NCI-H146 (cell line): ENCODE results near the gene IFIT1.
"Not testable (repeated sequence)": the region's sequence is repeated elsewhere in the genome, so short reads cannot be mapped to it uniquely, and the experiment has no call there.

Source experiments
- DNase-seq: peaks from one replicate; lab custom pipeline; 2025; lab: John Stamatoyannopoulos, UW

Gene IFIT1

DNA sequence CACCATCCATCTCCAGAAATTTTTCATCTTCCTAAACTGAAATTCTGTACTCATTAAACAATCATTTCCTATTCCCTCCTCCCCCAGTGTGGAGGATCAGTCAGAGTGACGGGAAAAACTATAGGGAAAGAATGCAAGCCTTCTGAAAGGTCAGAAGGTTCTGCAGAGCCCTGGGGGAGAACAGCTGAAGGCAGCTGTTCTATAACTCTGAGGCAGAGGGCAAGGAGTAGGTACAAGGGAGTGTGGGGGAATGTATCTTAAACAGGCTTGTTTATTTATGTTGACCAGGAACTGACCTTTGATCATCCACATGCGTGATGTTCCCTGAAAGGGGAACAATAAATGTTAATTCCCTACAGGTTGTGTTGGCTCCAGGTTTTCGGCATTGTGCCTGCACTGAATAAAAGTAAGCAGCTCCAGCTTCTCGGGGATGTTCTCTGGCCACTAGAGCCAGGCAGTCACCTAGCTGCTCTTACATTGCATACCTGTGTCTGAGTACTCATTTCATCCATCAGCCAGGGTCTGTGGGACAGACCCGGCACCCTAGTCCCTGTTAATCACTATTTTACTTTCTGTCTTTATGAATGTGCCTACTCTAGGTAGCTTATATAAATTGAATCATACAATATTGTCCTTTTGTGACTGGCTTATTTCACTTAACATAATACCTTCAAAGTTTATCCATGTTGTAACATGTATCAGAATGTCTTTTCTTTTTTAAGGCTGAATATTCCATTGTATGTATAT lies 5.8 kb downstream of the IFIT1 start:
- DNase-seq: no peak

DNA sequence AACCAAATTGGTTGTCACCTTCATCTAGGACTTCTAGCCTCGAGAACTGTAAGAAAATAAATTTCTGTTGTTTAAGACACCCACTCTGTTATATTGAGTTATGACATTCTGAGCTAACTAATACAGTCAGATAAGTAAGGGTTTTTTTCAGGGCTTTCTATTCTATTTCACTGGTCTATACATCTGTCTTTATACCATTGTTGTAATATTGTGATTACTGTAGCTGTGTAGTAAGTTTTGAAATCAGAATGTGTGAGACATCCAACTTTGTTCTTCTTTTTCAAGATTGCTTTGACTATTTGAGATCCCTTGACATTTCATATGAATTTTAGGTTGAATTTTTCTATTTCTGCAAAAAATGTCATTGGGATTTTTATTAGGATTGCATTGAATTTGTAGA lies 7.5 kb downstream of the IFIT1 start:
- no peak for DNase-seq

DNA sequence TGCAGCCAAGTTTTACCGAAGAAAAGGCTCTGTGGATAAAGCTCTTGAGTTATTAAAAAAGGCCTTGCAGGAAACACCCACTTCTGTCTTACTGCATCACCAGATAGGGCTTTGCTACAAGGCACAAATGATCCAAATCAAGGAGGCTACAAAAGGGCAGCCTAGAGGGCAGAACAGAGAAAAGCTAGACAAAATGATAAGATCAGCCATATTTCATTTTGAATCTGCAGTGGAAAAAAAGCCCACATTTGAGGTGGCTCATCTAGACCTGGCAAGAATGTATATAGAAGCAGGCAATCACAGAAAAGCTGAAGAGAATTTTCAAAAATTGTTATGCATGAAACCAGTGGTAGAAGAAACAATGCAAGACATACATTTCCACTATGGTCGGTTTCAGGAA lies 10.6 kb downstream of the IFIT1 start:
- no peak for DNase-seq

DNA sequence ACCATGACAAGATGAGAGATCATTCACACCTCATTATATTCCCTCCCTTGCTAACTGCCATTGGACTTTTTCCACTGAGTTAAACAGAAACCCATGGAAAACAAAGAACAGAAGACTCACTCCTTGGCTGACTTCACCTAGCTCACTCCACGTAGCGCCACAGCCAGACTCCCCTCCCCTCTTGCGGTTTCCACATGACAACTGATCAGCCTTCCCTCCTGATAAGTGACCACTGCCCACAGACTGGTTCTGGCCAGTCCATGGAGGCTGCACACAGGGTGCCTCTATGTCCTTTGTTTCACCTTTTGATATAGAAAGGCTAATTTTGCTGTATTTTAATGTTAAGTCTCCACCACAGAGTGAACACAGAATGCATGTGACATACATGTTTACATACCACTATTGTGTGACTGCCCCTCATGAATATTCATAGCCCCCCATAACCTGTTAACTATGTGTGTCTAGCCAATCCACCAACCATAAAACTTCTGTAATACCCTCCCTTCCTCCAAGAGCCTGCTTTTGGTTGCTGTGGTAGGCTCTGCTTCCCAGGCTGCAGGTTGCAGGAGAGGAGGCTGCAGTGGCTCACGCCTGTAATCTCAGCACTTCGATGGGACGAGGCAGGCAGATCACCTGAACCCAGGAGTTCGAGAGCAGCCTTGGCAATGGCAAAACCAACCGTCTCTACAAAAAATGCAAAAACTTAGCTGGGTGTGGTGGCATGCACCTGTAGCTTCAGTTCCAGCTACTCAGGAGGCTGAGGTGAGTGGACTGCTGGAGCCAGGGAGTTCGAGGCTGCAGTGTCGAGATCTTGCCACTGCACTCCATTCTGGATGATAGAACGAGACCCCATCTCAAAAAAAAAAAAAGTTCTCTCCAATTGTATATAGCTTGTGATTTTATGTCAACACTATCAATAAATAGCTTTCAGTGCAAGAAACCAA lies 12.0 kb downstream of the IFIT1 start:
- no peak for DNase-seq

DNA sequence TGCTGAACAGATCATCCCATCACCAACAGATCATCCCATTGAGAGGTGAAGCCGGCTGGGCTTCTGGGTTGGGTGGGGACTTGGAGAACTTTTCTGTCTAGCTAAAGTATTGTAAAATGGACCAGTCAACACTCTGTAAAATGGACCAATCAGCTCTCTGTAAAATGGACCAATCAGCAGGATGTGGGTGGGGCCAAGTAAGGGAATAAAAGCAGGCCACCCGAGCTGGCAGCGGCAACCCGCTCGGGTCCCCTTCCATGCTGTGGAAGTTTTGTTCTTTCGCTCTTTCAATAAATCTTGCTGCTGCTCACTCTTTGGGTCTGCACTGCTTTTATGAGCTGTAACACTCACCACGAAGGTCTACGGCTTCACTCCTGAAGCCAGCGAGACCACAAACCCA lies 13.8 kb downstream of the IFIT1 start:
- not testable (repeated sequence) for DNase-seq

DNA sequence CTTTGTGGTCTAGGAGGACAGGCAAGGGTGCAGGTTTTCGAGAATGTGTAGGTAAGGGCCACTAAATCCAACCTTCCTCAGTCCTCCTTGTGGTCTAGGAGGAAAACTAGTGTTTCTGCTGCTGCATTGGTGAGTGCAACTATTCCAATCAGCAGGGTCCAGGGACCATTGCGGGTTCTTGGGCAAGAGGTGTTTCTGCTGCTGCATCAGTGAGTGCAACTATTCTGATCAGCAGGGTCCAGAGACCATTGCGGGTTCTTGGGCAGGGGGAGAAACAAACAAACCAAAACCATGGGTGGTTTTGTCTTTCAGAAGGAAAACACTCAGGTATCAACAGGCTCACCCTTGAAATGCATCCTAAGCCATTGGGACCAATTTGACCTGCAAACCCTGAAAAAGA lies 15.4 kb downstream of the IFIT1 start:
- DNase-seq: not testable (repeated sequence)

DNA sequence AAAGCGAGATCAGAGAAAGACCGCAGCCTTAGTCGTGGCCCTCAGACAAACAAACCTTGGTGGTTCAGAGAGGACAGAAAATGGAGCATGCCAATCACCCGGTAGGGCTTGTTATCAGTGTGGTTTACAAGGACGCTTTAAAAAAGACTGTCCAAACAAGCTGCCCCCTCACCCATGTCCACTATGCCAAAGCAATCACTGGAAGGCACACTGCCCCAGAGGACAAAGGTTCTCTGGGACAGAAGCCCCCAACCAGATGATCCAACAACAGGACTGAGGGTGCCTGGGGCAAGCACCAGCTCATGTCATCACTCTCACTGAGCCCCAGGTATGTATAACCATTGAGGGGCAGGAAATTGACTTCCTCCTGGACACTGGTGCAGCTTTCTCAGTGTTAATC lies 16.9 kb downstream of the IFIT1 start:
- not testable (repeated sequence) for DNase-seq

DNA sequence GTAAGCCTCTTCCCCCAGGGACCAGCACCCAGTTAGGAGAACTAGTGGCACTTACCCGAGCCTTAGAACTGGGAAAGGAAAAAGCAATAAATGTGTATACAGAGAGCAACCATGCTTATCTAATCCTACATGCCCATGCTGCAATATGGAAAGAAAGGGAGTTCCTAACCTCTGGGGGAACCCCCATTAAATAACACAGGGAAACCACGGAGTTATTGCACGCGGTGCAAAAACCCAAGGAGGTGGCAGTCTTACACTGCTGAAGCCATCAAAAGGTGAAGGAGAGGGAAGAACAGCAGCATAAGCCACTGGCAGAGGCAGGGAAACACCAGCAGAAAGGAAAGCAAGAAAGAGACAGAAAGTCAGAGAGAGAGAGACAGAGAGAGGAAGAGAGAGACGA lies 18.1 kb downstream of the IFIT1 start:
- not testable (repeated sequence) for DNase-seq

DNA sequence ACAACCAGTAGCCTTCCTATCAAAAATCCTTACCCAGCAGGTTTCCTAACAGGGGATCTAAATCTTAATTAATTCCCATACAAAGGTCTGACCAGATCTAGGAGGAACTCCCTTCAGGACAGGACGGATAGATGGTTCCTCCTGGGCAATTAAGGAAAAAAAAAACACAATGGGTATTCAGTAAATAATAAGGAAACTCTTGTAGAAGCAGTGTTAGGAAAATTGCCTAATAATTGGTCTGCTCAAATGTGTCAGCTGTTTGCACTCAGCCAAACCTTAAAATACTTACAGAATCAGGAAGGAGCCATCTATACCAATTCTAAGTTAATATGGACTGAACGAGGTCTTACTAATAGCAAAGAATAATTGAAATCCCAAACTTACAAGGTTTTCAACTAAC lies 18.7 kb downstream of the IFIT1 start:
- not testable (repeated sequence) for DNase-seq

DNA sequence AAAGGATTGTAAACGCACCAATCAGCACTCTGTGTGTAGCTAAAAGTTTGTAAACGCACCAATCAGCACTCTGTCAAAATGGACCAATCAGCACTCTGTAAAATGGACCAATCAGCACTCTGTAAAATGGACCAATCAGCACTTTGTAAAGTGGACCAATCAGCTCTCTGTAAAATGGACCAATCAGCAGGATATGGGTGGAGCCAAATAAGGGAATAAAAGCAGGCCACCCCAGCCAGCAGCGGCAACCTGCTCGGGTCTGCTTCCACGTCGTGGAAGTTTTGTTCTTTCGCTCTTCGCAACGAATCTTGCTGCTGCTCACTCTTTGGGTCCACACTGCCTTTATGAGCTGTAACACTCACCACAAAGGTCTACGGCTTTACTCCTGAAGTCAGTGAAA lies 19.9 kb downstream of the IFIT1 start:
- not testable (repeated sequence) for DNase-seq

DNA sequence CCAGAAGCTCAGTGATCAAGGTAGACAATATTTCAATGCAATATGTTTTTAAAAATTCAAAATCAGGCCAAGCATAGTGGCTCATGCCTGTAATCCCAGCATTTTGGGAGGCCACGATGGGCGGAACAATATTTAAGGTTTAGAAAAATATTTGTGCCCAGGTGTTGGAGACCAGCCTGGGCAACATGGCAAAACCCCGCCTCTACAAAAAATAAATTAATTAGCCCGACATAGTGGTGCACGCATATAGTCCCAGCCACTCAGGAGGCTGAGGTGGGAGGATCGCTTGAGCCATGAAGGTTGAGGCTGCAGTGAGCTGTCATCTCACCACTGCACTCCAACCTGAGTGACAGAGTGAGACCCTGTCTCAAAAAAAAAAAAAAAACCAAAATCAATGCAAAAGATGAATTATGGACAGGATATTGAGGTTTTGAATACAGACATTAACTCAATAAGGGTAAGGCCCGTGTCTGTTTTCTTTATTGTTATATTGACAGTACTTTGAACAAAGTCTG lies 21.0 kb downstream of the IFIT1 start:
- DNase-seq: no peak

DNA sequence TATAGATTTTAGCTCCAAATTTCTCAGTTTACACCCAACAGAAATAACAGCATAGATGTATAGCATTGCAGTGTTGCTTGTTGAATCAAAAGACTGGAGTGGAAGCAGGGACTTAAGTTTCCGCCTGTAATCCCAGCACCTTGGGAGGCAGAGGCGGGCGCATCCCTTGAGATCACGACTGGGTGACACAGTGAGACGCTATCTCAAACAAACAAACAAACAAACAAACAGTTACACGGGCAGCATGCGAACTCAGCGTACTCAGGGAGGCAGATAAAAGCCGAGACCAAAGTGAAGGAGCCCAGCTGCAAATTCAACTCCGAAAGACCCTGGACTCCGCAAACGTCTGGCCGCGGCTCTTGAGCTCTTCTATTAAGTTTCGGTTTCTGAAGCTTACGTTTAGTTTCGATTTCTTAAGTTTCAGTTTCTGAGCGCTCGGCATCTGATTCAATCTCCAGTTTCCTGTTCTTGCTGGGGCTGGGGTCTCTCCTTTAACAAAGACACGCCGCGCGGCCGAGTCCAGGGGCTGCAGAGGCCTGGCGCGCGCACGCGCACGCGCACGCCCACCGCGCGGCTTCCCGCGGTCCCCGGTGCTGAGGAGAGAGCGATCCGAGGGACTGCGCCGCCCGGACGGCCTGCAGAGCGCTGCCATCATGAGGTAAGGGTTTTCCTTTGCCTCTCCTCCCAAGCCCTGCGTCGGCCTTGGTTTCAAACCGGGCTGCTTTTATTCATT lies 21.9 kb downstream of the IFIT1 start, which contains the start of gene IFIT5:
TSS of gene IFIT5 (plus strand) at position 423 of the 733 bp plus-strand sequence. CDS start at position 654, 231 bp downstream.
- DNase-seq: peak; percentile 65

DNA sequence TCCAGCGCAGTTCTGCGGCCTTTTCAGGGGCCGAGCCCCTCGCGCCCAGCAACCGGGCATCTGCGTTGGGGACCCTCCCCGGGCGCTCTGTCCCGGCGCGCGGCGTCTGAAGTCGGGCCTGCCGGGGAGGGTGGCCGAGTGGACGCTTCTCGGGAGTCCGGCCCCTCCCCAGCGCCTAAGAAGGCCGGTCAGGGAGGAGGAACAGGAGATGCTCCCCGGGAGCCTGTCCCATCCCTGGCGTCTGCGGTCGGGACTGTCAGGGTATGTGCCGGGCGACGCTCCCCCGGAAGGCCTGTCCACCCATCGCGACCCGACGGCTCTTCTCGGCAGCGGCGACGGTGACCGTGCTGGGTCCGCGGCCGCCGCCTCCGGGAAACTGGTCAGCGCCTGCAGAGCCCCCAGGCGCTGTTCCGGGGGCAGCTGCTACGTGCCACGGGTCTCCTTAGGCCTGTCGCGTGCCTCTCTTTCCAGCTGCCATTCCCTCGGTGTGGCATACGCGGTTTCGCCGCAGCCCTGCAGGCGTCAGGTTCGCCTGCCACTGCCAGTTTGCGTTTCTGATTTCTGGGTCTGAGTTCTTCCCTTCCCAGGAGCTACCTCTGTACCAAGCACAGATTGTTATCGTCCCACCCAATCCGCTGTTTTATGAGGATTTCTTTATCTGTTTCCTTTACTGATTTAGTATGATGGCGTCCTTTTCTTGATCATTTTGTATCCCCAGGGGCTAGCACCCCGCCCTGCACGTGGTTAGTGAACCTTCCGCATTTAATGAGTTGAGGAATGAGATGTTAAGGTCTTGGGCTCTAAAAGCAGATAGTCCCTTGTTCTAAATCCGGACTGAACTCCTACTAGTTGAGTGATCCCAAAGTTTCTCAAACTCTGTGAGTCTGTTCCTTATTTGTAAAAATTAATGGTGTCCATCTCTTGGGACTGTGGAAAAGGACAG lies 22.7 kb downstream of the IFIT1 start:
- peak; percentile 62 for DNase-seq

DNA sequence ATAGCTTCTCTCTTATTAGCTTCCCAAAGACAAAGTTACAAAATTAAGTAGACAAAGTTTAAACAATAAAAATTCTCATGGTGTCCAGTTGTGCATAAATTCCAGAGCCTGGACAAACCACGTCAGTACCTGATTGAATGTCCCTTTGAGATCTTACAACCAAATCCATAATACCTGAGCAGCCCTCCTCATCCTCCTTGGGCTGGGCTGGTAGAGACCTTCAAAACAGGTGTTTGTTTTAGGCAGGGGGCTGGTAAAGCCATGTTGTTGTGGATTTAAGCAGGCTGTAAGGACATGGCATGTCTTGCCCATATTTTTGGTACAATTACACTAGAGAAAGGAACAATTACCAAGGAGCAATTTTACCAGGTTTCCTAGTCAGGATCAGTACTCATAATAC lies 24.0 kb downstream of the IFIT1 start:
- DNase-seq: no peak

DNA sequence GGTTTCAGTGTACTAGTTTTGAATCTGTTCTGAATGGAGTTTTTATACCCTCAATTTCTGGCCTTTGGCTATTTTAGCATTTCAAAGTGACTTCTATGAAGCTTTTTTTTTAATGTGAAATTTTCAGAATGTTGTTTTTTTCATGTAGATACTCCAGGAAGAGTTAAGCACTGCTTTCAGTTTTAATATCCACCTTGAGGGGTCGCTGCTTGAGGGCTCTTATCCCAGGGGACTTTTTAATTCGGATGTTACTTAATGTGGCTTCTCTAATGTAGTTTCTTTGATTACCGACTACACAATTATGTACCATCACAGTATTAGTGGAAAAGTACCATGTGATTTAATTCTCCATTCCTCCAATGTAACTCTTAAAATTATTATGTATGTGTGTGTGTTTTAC lies 27.1 kb downstream of the IFIT1 start:
- DNase-seq: no peak

DNA sequence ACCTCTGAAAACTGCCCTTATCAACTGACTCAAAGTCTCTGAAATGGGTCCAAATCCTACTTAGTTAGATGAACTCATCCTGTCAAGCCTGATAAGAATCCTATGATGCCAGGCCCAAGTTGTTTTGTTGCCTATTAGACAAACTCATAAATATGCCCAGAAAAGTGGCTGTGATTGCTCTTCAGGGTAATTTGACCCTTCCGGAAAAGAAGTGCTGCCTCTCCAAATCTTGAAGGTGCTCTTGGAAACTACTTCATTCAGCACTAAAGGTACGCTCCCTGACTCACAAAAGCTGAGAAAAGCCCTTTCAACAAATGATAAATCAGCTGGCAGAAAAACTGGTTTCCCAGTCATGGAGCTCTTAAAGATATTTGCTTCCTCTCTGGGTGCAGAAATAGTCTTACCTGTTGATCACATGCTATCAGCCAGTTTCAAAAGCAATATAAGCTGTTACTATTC lies 28.6 kb downstream of the IFIT1 start:
- DNase-seq: no peak

DNA sequence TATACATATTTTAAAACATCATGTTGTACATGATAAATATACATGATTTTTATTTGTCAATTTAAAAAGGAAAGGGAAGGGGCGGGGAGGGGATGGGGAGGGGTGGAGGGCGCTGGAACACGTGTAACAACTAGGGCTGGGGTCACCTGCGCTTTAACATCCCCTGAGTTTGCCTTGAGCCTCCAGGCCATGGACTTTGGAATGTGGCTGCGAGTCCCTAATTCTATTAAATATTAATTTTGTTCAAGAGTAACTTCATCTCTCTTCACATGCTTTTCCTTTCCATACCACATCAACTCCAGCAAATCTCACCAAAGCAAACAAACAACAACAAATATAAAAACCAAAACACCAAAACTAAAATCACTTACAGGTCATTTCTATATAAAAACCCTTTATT lies 32.6 kb downstream of the IFIT1 start:
- DNase-seq: no peak

DNA sequence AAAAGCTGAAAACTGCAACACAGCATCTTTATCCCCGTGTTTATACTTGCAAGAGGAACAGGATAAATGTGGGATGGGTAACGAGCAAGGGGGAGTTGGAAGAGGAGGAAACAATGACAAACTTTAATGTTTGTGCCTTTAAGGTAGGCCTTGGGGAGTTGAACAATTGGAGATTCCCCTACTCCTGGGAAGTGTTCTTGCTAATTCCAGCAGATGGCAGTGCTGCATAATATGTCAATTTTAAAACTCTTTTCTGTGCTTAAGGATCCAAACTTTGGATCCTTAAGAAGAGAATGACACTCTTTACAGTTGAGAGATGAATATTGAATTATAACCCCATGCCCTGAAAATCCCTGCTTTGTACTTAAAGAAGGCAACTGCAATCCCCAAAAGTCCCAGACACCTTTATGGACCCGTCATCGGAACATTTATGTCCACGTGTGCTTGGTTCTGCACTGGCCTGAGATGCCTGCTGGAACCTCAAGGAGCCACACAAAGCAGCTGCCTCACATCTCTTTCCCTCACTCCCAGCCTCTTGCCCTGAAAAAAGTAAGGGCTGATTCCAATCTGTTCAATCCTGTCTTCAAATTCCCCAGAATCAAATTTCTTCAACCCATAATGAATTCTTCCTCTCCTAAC lies 33.9 kb downstream of the IFIT1 start:
- peak; percentile 42 for DNase-seq

DNA sequence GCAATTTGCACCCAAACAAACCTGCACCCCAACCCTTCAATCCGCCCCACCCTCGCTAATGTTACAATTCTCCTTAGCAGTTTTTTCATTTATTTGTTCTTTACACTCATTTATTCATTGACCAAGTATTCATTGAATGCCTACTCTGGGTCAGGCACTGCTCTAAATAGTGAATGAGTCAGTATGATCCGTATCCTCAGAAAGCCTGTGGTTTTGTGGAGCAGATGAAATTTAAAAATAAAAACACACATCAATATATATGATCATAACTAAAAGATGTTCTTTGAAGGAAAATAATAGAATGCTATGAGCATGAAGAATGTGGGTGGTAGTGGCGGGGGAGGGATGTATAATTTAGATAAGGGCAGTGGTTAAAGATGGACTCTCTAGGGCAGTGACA lies 35.2 kb downstream of the IFIT1 start:
- no peak for DNase-seq

DNA sequence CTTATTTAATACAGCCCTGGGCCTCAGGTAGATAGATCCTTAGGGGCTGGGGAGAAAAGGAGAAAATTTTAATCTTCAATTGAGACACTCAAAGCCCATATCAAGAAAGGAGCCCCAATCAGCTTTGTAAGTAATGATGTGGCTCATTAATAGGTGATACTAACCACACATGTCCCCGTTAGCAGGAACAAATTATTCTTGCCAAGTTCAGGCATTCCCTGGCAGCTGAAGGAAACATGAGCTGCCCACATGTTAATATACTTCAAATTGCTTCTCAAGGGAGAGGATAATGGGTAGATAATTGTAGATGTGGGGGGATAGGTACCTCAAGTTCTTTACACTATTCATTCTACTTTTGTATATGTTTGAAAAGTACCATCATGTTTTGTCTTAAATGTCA lies 36.5 kb downstream of the IFIT1 start:
- no peak for DNase-seq
